IMR-90 (cell line): ENCODE results near the gene ERC2.

Source experiments
- CEBPB ChIP-seq: IDR thresholded peaks from 2 replicates; pipeline ENCODE4 v1.6.1; 2012; ENCODE audit warnings: low read depth, low read length, improper control_type of control experiment
- MAZ ChIP-seq: IDR thresholded peaks from 2 replicates; pipeline ENCODE4 v1.6.1; 2012; ENCODE audit warnings: low read depth, mild to moderate bottlenecking, low read length, improper control_type of control experiment, moderate library complexity, borderline replicate concordance
- NFE2L2 ChIP-seq: fragments of 150-350 bp; IDR thresholded peaks from 2 replicates; pipeline ENCODE4 v1.6.1; 2016; ENCODE audit warnings: low read depth, mild to moderate bottlenecking, low read length
- POLR2A ChIP-seq: IDR thresholded peaks from 2 replicates; pipeline ENCODE4 v1.6.1; 2012; ENCODE audit warnings: mild to moderate bottlenecking, low read depth, low read length
- RAD21 ChIP-seq: IDR thresholded peaks from 2 replicates; pipeline ENCODE4 v1.6.1; 2012; ENCODE audit warnings: low read length, improper control_type of control experiment
- TF ChIP-seq, protein P1 (sequence below): conservative IDR thresholded peaks from 2 replicates; pipeline ENCODE4 v1.5.1; 2012; ENCODE audit warnings: mild to moderate bottlenecking, low read depth, low read length, improper control_type of control experiment

DNA sequence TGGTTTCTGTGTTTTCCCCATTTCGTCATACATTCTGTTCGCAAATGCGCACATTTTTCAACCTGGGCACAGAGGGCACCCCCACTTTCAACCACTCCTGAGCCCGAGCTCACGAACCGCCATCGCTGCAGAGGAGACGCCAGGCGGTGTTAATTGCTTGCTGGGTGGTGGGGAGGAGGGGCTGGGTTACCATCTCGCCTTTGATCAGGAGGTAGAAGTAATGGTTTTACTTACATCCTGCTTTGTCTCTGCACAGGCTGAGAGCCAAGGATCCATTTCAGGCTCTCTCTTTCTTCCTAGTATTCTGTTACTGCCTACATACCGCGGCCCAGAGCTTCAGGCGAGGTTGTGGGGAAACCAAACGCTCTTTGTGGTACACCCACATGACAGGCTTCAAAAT is 803.9 kb downstream of the ERC2 start:
- TF ChIP-seq, protein P1, sequence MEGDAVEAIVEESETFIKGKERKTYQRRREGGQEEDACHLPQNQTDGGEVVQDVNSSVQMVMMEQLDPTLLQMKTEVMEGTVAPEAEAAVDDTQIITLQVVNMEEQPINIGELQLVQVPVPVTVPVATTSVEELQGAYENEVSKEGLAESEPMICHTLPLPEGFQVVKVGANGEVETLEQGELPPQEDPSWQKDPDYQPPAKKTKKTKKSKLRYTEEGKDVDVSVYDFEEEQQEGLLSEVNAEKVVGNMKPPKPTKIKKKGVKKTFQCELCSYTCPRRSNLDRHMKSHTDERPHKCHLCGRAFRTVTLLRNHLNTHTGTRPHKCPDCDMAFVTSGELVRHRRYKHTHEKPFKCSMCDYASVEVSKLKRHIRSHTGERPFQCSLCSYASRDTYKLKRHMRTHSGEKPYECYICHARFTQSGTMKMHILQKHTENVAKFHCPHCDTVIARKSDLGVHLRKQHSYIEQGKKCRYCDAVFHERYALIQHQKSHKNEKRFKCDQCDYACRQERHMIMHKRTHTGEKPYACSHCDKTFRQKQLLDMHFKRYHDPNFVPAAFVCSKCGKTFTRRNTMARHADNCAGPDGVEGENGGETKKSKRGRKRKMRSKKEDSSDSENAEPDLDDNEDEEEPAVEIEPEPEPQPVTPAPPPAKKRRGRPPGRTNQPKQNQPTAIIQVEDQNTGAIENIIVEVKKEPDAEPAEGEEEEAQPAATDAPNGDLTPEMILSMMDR, result no peak
- TF ChIP-seq RAD21 (no peak), NFE2L2 (no peak), CEBPB (no peak), MAZ (no peak), POLR2A (no peak)
